GM19463 (cell line): ENCODE results near the gene KIF7.
"Not testable (repeated sequence)": the region's sequence is repeated elsewhere in the genome, so short reads cannot be mapped to it uniquely, and the experiment has no call there.

Source experiments
- ATAC-seq: cut with Tn5 transposase; IDR thresholded peaks from one replicate; pipeline ENCODE4 v1.9.1; 2021; ENCODE audit warnings: mild to moderate bottlenecking, moderate library complexity; ENCODE audit not compliant: unreplicated experiment

Gene KIF7

GRCh38 chr15:89654847-89655805, at the start of gene KIF7:
Gene KIF7, minus strand, starts transcription at chr15:89655467. Its CDS starts 2,537 bp downstream, at chr15:89652930.
- no peak for ATAC-seq

- no peak for ATAC-seq
Observed at GRCh38 chr15:89704411-89704810, 49.1 kb upstream of the KIF7 start.

- ATAC-seq, result no peak
Observed at GRCh38 chr15:89695198-89695597, 39.9 kb upstream of the KIF7 start.

GRCh38 chr15:89693696-89694095, 38.4 kb upstream of the KIF7 start:
- no peak for ATAC-seq

- no peak for ATAC-seq
Observed at GRCh38 chr15:89693091-89693490, 37.8 kb upstream of the KIF7 start.

- ATAC-seq, result peak; percentile 96
Observed at GRCh38 chr15:89690276-89691218, 35.3 kb upstream of the KIF7 start, which contains the start of the genes PEX11A and WDR93. Gene PEX11A, minus strand, starts transcription at chr15:89690754. Its CDS starts 122 bp downstream, at chr15:89690632. Gene WDR93, plus strand, starts transcription at chr15:89690811. Its CDS starts 10,936 bp downstream, at chr15:89701747.

GRCh38 chr15:89689930-89690275, 34.6 kb upstream of the KIF7 start:
- ATAC-seq, result not testable (repeated sequence)

GRCh38 chr15:89686522-89686921, 31.3 kb upstream of the KIF7 start:
- ATAC-seq, result no peak

- no peak for ATAC-seq
Observed at GRCh38 chr15:89685995-89686394, 30.7 kb upstream of the KIF7 start.

GRCh38 chr15:89681146-89681545, 25.9 kb upstream of the KIF7 start:
- no peak for ATAC-seq

- ATAC-seq, result no peak
Observed at GRCh38 chr15:89680282-89680873, 25.1 kb upstream of the KIF7 start.

- ATAC-seq, result no peak
Observed at GRCh38 chr15:89679212-89679611, 23.9 kb upstream of the KIF7 start, which contains the start of gene PLIN1. Gene PLIN1, minus strand, starts transcription at chr15:89679367. Its CDS starts 1,878 bp downstream, at chr15:89677489.

GRCh38 chr15:89677381-89677780, 22.1 kb upstream of the KIF7 start:
- no peak for ATAC-seq

- no peak for ATAC-seq
Observed at GRCh38 chr15:89675606-89676005, 20.3 kb upstream of the KIF7 start.

- ATAC-seq, result no peak
Observed at GRCh38 chr15:89674526-89674925, 19.3 kb upstream of the KIF7 start.

- ATAC-seq, result no peak
Observed at GRCh38 chr15:89673165-89673512, 17.9 kb upstream of the KIF7 start.

GRCh38 chr15:89672221-89673164, 17.2 kb upstream of the KIF7 start:
- ATAC-seq, result no peak

- no peak for ATAC-seq
Observed at GRCh38 chr15:89671687-89672086, 16.4 kb upstream of the KIF7 start.

GRCh38 chr15:89670971-89671560, 15.8 kb upstream of the KIF7 start:
- ATAC-seq, result no peak
